GM19372 (cell line): ENCODE measurements around the gene PABPN1.

Source experiments
- ATAC-seq: cut with Tn5 transposase; IDR thresholded peaks from one replicate; pipeline ENCODE4 v1.9.1; 2021; ENCODE audit warnings: mild to moderate bottlenecking, low read depth, moderate library complexity; ENCODE audit not compliant: unreplicated experiment

The PABPN1 gene

DNA sequence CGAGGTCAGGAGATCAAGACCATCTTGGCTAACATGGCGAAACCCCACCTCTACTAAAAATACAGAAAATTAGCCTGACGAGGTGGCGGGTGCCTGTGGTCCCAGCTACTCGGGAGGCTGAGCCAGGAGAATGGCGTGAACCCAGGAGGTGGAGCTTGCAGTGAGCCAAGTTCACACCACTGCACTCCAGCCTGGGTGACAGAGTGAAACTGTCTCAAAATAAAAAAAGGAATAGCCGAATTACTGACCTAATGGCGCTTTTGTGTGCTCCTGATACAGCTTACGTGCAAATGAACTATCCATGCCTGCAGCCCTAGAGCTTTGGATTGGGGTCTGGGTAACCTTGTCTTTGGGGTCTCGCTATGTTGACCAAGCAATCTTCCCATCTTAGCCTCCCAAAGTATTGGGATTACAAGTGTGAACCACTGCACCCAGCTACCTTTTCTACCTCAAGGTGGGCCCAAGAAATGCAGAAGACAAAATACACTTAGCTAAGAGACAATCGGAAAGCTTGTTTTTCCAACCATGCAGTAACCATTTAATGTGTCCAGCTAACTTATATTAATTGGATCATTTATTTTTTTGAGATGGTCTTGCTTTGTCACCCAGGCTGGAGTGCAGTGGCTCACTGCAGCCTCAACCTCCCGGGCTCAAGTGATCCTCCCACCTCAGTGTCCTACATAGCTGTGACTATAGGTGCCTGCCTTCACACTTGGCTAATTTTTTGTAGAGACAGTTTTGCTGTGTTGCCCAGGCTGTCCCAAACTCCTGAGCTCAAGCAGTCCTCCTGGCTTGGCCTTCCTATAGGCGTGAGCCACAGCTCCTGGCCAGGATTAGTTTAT, 5.5 kb downstream of the PABPN1 start:
- no peak for ATAC-seq

DNA sequence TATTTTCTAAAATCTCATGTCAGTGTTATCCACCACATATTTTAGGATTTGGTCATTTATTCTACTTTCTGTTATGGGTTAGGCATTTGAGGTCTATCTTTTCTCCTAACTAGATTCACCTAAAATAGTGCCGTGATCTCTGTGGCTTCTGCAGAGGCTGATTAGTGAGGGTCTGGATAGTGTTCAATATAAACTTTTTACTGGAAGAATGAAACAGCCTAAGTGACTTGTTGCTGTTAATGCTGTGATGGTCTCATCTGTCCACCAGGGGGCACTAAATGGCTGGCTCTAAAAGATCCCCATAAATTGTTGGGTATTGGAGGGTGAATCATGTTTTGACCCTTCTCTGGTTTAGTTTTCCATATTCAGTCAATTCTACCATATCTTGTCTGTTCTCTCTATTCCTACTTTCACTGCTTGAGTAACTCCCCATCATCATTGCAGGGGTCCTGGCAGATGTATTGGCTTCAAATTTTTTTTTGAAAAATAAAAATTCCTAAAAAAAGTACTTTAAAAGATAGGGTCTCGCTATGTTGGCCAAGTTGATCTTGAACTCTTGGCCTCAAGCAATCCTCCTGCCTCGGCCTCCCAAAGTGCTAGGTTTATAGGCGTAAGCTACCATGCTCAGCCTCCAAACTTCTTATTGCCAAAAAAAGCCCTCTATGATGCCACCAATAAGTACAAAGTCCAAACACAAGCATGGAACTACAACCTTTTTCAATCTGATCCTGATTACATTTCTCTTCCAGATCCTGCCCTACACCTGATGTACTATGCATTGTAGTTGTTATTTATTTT, 6.9 kb downstream of the PABPN1 start:
- ATAC-seq = no peak

DNA sequence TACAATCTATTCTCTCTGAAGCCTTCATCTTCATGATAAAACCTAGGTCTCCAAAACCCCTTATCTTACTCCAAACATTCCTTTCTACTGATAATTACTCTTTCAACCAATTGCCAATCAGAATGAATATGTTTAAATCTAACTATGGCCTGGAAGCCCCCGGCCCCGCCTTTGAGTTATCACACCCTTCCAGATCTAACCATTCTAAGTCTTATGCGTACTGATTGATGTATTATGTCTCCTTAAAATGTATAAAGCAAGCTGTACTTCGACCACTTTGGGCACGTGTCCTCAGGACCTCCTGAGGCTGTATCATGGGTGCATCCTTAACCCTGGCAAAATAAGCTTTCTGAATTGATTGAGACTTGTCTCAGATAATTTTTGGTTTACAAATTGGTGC, 14.4 kb downstream of the PABPN1 start:
- ATAC-seq = no peak

DNA sequence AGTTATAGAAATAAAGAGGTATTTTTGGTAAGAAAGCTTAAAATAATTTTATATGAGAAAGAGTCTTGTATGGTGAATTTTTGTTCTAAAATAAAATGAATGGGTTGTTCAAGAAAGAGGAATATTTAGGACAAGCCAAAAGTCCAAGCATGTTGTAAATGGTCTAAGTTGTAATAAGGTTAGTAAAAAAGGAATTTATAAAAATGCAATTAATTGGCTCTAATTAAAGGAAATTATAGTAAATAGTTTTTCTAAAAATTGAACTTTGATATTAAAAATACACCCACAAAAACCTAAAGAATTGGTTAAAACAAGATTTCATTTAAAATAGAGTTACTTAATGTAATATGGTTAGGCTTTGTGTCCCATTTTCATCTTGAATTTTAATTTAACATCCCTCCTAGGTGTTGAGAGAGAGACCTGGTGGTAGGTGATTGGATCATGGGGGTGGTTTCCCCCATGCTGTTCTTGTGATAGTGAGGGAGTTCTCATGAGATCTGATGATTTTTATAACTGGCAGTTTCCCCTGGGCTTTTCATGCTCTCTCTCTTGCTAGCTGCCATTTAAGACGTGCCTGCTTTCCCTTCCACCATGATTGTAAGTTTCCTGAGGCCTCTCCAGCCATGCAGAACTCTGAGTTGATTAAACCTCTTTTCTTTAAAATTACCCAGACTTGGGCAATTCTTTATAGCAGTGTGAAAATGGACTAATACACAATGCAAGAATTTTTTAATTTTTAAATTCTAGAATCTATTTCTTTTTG, 18.4 kb downstream of the PABPN1 start:
- ATAC-seq = no peak

DNA sequence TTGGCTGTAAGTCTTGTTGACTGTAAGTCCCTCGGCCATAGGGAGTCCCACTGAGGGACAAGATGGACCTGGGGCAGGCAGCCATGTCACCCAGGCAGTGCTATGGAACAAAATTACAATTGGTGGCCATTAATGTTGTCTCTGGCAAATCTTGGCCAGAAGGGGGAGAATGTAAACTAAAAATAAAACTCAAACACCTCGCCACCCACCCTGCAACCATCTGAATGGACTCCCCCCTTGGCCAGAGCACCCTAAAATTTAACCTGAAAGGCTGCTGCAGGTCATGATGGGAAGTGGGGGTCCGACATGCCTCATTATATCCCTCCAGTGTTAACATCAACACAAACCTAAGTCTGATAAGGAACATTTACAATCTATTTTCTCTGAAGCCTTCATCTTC, 23.2 kb downstream of the PABPN1 start:
- ATAC-seq = no peak

DNA sequence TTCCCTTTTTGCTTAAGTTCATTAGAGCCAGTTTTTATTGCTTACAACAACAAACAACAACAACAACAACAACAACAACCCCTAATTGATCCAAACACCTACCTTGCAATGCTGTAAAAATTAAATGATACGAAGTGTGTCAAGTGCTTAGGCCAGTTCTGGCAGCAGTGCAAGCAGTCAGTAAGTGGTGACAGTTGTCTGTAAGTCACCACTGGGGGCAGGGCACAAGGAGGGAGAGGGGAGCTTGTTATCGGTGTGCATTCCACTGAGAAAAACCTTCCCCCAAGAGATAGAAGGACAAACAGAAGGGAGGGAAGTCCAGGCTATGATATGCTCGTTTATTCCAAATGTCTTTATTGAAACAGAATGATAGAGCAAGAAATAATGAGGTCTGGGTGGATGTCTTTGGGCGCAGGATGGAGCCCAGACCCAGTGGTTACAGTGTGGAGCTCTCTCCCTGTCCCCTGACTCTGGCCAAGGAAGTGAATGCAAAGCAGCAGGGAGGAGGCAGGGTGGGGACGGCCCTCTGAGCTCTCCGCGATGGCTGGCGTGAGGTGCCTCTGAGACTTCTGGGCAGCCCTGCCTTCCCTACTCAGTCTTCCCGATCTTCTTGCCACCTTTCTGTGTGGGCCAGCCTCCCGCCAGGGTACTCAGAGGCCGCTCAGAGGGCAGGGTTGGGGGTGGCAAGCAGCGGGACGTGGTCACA, 24.9 kb downstream of the PABPN1 start:
- ATAC-seq = no peak

DNA sequence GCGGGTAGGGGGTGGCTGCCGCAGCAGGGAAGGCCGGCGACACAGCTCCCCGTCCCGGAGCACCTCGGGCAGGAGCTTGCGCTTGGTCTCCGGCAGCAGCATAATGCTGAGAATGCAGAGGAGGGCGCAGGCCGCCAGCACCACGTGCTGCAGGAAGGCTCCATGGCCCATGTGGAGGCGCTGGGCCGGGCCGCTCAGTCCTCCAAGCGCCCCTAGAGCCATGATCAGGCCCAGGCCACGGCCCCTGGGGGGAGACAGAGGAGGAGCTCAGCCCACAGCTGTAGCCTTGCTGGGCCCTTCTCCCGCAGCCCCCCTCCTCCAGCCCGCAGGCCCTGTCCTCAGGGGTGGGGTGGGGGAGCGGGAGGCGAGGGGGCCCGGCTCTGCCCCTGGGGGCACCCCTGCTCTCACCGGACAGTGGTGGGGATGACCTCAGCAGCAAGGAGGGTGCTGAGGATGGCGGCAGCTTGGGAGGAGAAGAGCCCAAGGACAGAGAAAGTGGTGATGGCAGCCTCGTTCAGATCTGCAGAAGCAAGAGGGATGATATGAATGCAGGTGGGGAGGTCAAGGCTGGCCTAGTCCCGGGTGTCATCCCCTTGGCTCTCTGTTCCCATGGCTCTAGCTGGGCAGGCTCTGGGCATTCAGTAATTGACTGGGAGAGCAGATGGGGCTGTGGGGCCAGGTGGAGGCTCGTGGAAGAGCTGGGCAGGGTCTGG, 25.6 kb downstream of the PABPN1 start:
- ATAC-seq = no peak

DNA sequence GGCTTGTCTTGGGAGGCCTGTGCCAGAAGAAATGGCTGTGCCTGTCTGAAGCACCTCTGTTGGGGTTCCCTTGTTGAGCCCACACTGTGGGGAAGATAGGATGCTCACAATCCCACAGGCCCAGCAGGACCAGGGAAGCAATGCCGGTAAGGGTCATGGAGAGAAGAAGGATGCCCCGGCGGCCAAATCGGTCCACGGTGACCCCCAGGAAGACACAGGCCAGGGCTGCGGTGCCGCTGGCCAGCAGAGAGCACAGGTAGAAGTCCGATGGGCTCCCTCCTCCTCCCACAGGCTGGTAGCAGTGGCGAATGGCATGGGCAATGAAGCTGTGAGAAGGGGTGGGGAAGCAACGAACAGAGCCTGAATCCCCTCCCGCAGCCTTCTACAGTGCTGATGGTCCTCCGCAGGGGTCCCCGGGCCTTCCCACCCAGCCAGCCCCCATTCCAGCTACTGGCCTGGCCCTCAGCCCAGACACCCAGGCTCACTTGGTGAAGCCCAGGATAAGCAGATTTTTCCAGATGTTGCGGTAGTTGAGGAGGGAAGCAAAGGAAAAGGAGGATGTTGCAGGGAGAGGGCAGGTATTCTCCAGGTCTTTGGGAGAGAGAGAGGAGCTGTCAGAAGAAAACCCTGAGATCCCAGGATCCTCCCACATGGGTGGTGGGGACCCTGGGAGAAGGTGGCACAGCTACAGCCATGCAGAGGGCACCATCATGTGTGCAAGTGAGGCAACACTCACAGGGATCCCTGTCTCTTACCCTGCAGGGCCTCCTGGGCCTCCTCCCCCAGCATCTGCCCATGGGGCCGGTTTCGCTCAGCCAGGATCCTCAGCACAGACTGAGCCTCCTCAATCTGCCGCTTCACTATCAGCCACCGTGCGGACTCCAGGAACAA, 26.4 kb downstream of the PABPN1 start:
- no peak for ATAC-seq

DNA sequence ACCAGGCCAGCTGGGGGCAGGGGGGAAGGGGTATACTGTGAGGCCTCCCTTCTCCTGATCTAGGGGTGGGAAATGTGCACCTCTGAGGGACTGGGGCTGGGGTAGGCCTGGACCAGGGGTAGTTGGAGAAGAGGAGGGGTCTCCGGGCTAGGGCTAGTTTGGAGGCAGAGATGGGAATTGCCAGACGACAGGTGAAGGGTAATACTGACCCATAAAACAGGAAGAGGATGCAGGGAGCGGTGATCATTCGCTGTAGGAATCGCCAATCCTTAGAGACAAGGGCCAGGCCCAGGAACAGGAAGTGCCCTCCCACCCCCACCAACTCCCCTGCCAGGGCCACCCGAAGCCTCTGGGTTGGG, 27.0 kb downstream of the PABPN1 start:
- no peak for ATAC-seq

DNA sequence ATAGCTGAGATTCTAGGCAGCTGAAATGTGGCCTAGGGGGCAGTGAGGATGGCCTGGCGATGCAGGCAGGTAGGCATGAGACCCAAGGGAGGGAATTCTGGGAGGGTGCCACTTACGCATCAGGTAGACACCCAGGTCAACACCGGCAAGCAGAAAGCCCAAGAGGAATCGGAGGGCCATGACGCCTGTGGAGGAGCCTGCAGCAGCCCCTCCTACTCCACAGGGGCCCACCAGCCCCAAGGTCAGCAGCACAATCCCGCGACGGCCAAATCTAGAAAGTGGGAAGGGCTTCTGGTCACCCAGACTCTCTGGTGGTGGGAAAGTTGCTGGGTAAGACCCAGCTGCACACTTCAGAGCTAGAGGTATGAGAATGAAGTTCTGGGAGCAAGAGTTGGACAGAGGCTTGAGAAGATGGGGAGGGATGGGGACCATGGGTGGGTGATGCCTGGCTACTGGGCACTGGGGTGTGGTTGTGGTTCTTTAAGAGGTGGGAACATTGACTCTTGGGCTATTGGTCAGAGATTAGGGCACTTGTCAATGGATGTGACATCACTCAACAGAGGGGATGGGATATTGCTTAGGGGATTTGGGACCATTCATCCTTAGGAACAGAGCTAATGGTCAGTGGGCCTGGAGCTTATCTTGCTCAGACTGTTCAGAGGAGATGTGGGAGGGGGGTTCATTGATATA, 28.0 kb downstream of the PABPN1 start:
- ATAC-seq = no peak

DNA sequence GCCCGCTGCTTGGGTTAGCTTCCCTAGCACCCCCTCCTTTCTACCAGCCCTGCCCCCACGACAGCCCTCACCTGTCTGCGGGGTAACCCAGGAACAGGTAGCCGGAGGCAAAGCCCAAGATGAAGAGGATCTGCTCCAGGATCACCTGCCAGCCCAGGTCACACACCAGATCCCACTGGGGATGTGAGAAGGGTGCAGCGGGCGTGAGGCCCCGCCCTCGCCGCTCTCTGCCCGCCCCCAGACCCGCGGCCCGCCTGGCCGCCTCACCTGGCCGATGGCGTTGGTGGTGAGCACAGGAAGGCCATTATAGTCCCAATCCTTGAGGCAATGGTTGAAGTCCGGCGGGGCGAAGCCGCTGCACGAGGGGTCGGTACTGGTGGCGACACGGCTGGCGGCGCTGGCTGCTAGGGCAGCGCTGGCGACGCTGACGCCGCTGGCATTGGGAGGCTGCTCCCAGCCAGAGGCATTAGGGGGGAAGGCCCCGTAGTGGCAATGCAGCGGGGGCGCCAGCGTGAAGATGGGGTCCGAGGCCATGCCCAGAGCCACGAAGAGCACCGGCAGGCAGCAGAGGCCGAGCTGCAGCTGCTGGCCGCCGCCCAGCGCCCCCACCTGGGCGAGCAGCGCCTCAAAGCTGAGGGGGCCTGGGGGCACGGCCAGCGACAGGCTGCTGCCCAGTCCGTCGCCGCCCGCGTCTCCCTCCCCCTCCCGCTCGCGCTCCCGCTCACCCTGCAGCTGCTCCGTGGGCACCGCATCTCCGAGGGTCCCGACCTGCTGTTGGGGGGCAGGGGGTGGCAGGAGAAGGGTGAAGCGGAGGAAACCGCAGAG, 30.6 kb downstream of the PABPN1 start:
- no peak for ATAC-seq

DNA sequence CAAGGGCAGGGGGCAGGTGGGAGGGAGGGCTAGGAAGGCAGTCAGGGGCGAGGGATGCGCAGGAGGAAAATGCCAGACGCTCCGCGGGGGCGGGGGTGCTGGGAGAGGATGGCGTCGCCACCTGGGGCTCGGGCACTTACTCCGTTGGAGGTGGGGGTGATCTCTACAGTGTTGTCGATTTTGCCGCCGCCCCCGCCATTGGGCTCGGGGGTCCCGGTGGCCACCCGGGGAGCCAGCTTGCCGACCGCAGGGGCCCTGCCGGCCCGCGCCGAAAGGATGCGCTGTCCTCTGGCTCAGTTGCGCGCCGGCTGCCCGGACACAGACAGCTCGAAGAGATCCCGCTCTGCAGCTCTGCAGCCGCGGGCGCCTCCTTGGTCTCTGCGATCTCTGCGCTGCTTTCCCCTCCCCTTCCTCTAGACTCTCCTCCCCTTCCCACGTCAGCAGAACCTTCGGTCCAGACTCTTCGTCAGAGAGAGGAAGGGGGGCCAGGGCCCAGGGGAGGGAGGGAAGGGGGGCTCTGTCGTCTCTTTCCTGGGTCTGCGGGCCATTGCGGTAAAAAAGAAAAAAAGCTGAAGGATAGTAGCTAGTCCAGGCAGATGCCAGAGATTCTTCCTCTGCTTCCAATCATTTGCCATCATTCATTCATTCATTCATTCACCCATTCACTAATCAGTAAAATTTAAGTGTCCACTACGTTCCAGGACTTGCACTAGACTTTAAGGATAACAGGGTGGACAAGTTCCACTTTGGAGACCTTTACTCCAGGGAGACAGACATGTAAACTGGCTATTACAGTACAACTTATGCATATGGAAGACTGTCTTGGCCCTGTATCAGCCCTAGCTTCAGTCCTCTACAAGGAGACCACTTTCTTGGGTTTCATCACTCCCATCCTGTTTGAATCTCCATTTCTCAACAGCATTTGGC, 31.5 kb downstream of the PABPN1 start, which contains the start of gene SLC22A17:
SLC22A17 (minus strand) TSS at position 382 of the 927 bp plus-strand sequence.
- ATAC-seq = no peak

DNA sequence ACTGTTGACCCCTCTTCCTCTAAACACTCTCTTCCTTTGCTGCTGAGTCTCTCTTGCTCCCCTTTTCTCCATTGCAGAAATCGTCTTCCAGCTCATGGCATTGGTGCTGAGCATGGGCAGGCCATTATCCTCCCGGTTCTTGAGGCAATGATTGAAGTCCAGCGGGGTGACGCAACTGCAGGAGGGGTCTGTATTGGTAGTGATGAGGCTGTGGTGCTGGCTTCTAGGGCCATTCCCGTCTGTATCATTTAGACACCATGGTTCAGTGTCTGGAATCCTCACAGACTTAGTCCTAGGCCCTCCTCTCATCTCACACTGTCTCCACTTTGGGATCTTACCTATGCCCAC, 32.1 kb downstream of the PABPN1 start:
- no peak for ATAC-seq

DNA sequence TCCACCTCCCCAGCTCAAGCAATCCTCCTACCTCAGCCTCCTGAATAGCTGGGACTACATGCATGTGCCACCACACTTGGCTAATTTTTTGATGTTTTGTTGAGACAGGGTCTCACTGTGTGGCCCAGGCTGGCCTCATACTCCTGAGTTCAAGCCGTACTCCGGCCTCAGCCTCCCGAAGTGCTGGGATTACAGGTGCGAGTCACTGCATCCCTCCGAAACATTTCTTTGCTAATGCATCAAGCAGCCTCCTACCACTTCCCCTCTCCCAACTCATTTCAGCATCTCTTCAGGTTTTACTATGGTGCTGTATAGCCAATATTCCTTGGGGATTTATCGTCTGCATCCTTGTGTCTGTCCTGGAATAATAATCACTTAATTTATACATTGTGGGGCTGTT, 33.7 kb downstream of the PABPN1 start:
- ATAC-seq = no peak

DNA sequence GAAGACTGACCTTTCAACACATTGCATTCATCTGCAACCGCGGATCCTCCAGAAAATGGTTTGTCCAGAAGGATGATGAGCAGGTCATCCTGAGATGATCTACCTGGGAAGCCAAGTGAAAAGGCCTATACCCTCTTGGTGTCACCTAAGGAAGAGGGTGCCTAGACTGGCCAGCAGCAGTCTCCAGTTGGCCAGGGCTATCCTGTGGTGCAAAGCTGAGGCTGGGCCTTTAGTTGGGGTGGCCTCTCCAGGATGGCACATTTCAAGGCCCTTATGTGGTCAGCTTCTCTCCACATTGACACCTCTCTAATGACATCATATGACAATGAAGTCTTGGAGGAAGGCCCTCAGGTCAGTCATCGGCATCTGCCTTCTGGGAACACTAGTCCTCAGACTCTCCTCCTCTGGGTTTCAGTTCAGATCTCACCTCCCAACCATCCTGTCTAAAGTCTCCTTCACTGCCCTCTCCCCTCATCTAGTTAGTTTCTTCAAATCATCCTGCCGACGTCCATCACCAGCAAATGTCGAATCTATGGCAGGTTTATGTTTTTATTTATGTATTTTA, 34.7 kb downstream of the PABPN1 start:
- no peak for ATAC-seq

DNA sequence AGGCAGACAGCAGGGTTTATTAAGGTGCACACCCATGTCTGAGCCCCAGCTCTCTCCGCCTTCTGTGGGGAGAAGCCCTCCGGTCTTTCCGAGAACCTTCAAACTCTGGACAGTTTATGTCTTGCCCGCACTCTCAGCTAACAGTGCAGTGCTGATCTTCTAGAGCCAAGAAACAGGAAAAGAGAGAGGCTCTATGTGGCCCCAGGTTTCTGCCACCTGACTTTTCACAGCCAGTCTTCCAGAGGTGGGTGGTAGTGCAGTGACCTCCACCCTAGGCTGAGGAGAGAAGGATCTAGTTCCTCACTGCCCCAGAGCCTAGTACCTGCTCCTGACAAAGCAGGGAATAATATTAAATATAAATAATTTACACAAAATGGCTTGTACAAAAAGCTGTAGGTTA, 35.4 kb downstream of the PABPN1 start:
- no peak for ATAC-seq
